ENCODE results near the gene SULT1E1. TPM values are rescaled to one million over a fixed set of nuclear protein-coding genes. Genes with fewer than 3 reads are reported as not detected.
A peak's percentile ranks its signal among the peaks of the same experiment; 100 is the strongest.

The SULT1E1 gene
- total and polyA plus RNA-seq, 5 donors, result 0.11 TPM; not detected in 4

- no peak for DNase-seq
These were observed 16.6 kb downstream of the SULT1E1 start for GRCh38 chr4:69843301-69843700.

GRCh38 chr4:69838977-69839376 lies 21.0 kb downstream of the SULT1E1 start:
- H3K27ac ChIP-seq (ENCODE audit: low read length), result no peak overlapping the region
- no peaks in the 10 kb centered on the region for H3K4me1 ChIP-seq (ENCODE audit: control insufficient read depth, insufficient read depth, low read length)
- H3K9me3 ChIP-seq (ENCODE audit: control insufficient read depth, low read length), result no peaks in the 10 kb centered on the region
- 73% methylated on average over 2 of the region's 2 CpGs for WGBS
- DNase-seq, result no peak
- no peak overlapping the region for H3K4me3 ChIP-seq (ENCODE audit: low read length)
- H3K27me3 ChIP-seq (ENCODE audit: control insufficient read depth, insufficient read depth), result no peaks in the 10 kb centered on the region
- no peak for ATAC-seq
- intact Hi-C loops (cut with DNase I), result no loop called here

More at GRCh38 chr4:69843301-69843700, 16.6 kb downstream of the SULT1E1 start:
- Histone ChIP-seq H3K4me3 (ENCODE audit: low read length) (no peak overlapping the region), H3K4me1 (ENCODE audit: control insufficient read depth, insufficient read depth, low read length) (no peaks in the 10 kb centered on the region), H3K9me3 (ENCODE audit: control insufficient read depth, low read length) (no peaks in the 10 kb centered on the region), H3K27me3 (ENCODE audit: control insufficient read depth, insufficient read depth) (no peaks in the 10 kb centered on the region), H3K27ac (ENCODE audit: low read length) (no peak overlapping the region)
- WGBS, result 0% methylated on average over 1 of the region's 1 CpG
- intact Hi-C loops (cut with DNase I), result no loop called here
- no peak for ATAC-seq

GRCh38 chr4:69836287-69836686 lies 23.7 kb downstream of the SULT1E1 start:
- no peaks in the 10 kb centered on the region for H3K27me3 ChIP-seq (ENCODE audit: control insufficient read depth, insufficient read depth)
- no peaks in the 10 kb centered on the region for H3K9me3 ChIP-seq (ENCODE audit: control insufficient read depth, low read length)
- no peak overlapping the region for H3K27ac ChIP-seq (ENCODE audit: low read length)
- ATAC-seq, result no peak
- DNase-seq, result no peak
- no peaks in the 10 kb centered on the region for H3K4me1 ChIP-seq (ENCODE audit: control insufficient read depth, insufficient read depth, low read length)
- no peak overlapping the region for H3K4me3 ChIP-seq (ENCODE audit: low read length)
- intact Hi-C loops (cut with DNase I), result no loop called here

- no peaks in the 10 kb centered on the region for H3K4me1 ChIP-seq (ENCODE audit: control insufficient read depth, insufficient read depth, low read length)
- intact Hi-C loops (cut with DNase I), result no loop called here
- ATAC-seq (no peak), DNase-seq (no peak)
- H3K27ac ChIP-seq (ENCODE audit: low read length), result no peak overlapping the region
- no peaks in the 10 kb centered on the region for H3K9me3 ChIP-seq (ENCODE audit: control insufficient read depth, low read length)
- H3K4me3 ChIP-seq (ENCODE audit: low read length), result no peak overlapping the region
- H3K27me3 ChIP-seq (ENCODE audit: control insufficient read depth, insufficient read depth), result no peaks in the 10 kb centered on the region
- WGBS, result 72% methylated on average over 1 of the region's 1 CpG
These were observed 24.2 kb downstream of the SULT1E1 start for GRCh38 chr4:69835766-69836165.

GRCh38 chr4:69833251-69833650 lies 26.7 kb downstream of the SULT1E1 start:
- no peak for DNase-seq
- ATAC-seq, result no peak

GRCh38 chr4:69832326-69833030 lies 27.5 kb downstream of the SULT1E1 start:
- no peaks in the 10 kb centered on the region for H3K4me1 ChIP-seq (ENCODE audit: control insufficient read depth, insufficient read depth, low read length)
- intact Hi-C loops (cut with DNase I), result no loop called here
- H3K9me3 ChIP-seq (ENCODE audit: control insufficient read depth, low read length), result no peaks in the 10 kb centered on the region
- H3K27ac ChIP-seq (ENCODE audit: low read length), result no peak overlapping the region
- H3K27me3 ChIP-seq (ENCODE audit: control insufficient read depth, insufficient read depth), result no peaks in the 10 kb centered on the region
- H3K4me3 ChIP-seq (ENCODE audit: low read length), result no peak overlapping the region
- no peak for DNase-seq
- peak in 1 of 2 donors; percentile 33 for ATAC-seq
- 61% methylated on average over 10 of the region's 10 CpGs for WGBS

More at GRCh38 chr4:69833251-69833650, 26.7 kb downstream of the SULT1E1 start:
- no peaks in the 10 kb centered on the region for H3K27me3 ChIP-seq (ENCODE audit: control insufficient read depth, insufficient read depth)
- no peaks in the 10 kb centered on the region for H3K4me1 ChIP-seq (ENCODE audit: control insufficient read depth, insufficient read depth, low read length)
- 94% methylated on average over 1 of the region's 1 CpG for WGBS
- H3K4me3 ChIP-seq (ENCODE audit: low read length), result no peak overlapping the region
- intact Hi-C loops (cut with DNase I), result no loop called here
- no peak overlapping the region for H3K27ac ChIP-seq (ENCODE audit: low read length)
- H3K9me3 ChIP-seq (ENCODE audit: control insufficient read depth, low read length), result no peaks in the 10 kb centered on the region

- H3K4me3 ChIP-seq (ENCODE audit: low read length), result no peak overlapping the region
- H3K4me1 ChIP-seq (ENCODE audit: control insufficient read depth, insufficient read depth, low read length), result no peaks in the 10 kb centered on the region
- ATAC-seq, result peak; percentile 68 to 69
- intact Hi-C loops (cut with DNase I), result no loop called here
- 82% methylated on average over 16 of the region's 16 CpGs for WGBS
- H3K9me3 ChIP-seq (ENCODE audit: control insufficient read depth, low read length), result no peaks in the 10 kb centered on the region
- no peak overlapping the region for H3K27ac ChIP-seq (ENCODE audit: low read length)
- no peaks in the 10 kb centered on the region for H3K27me3 ChIP-seq (ENCODE audit: control insufficient read depth, insufficient read depth)
- peak in 2 of 3 donors; percentile 41 to 43 for DNase-seq
These were observed 28.2 kb downstream of the SULT1E1 start for GRCh38 chr4:69831646-69832325.

- Histone ChIP-seq H3K9me3 (ENCODE audit: control insufficient read depth, low read length) (no peaks in the 10 kb centered on the region), H3K27me3 (ENCODE audit: control insufficient read depth, insufficient read depth) (no peaks in the 10 kb centered on the region), H3K27ac (ENCODE audit: low read length) (no peak overlapping the region), H3K4me3 (ENCODE audit: low read length) (no peak overlapping the region), H3K4me1 (ENCODE audit: control insufficient read depth, insufficient read depth, low read length) (no peaks in the 10 kb centered on the region)
- ATAC-seq (no peak), DNase-seq (no peak)
- 76% methylated on average over 5 of the region's 5 CpGs for WGBS
- intact Hi-C loops (cut with DNase I), result no loop called here
These were observed 28.7 kb downstream of the SULT1E1 start for GRCh38 chr4:69831270-69831627.

- Histone ChIP-seq H3K9me3 (ENCODE audit: control insufficient read depth, low read length) (no peaks in the 10 kb centered on the region), H3K27me3 (ENCODE audit: control insufficient read depth, insufficient read depth) (no peaks in the 10 kb centered on the region), H3K27ac (ENCODE audit: low read length) (no peak overlapping the region), H3K4me3 (ENCODE audit: low read length) (no peak overlapping the region), H3K4me1 (ENCODE audit: control insufficient read depth, insufficient read depth, low read length) (no peaks in the 10 kb centered on the region)
- ATAC-seq (peak; percentile 35 to 47), DNase-seq (no peak)
- intact Hi-C loops (cut with DNase I), result no loop called here
- WGBS, result 65% methylated on average over 6 of the region's 6 CpGs
These were observed 29.2 kb downstream of the SULT1E1 start for GRCh38 chr4:69830560-69831269.

- no peaks in the 10 kb centered on the region for H3K4me1 ChIP-seq (ENCODE audit: control insufficient read depth, insufficient read depth, low read length)
- 89% methylated on average over 2 of the region's 2 CpGs for WGBS
- H3K27me3 ChIP-seq (ENCODE audit: control insufficient read depth, insufficient read depth), result no peaks in the 10 kb centered on the region
- H3K9me3 ChIP-seq (ENCODE audit: control insufficient read depth, low read length), result no peaks in the 10 kb centered on the region
- intact Hi-C loops (cut with DNase I), result no loop called here
- H3K4me3 ChIP-seq (ENCODE audit: low read length), result no peak overlapping the region
- DNase-seq (no peak), ATAC-seq (no peak)
- no peak overlapping the region for H3K27ac ChIP-seq (ENCODE audit: low read length)
These were observed 29.8 kb downstream of the SULT1E1 start for GRCh38 chr4:69830192-69830559.

GRCh38 chr4:69829678-69830077 lies 30.3 kb downstream of the SULT1E1 start:
- Histone ChIP-seq H3K27ac (ENCODE audit: low read length) (no peak overlapping the region), H3K9me3 (ENCODE audit: control insufficient read depth, low read length) (no peaks in the 10 kb centered on the region), H3K4me3 (ENCODE audit: low read length) (no peak overlapping the region), H3K27me3 (ENCODE audit: control insufficient read depth, insufficient read depth) (no peaks in the 10 kb centered on the region), H3K4me1 (ENCODE audit: control insufficient read depth, insufficient read depth, low read length) (no peaks in the 10 kb centered on the region)
- WGBS, result 83% methylated on average over 2 of the region's 2 CpGs
- DNase-seq, result no peak
- intact Hi-C loops (cut with DNase I), result no loop called here
- ATAC-seq, result no peak

All from right cardiac atrium (tissue), 5 donors.